HG03064 (cell line): ENCODE results near the gene BCKDHB.
A peak's percentile ranks its signal among the peaks of the same experiment; 100 is the strongest.

Experiments
- ATAC-seq: cut with Tn5 transposase; IDR thresholded peaks from one replicate; pipeline ENCODE4 v1.9.1; 2021; ENCODE audit warnings: low read depth; ENCODE audit not compliant: unreplicated experiment

Gene BCKDHB

DNA sequence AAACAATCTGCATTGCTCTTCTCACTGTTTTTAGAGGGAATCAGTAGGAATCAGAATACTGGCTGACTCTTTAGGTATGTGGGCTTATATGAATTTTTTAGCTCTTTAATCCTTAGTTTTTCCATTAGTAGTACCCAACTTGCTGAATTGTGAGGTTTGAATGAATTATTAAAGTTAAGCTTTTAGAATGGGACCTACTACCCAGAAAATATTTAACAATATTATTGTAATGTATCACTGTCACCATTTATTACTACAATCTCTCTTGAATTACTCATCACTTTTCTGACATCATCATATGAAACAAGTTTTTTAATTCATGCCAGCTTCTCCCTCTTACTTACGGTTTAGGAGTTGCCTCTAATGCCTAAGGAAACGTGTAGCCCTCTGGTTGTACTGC, 212.7 kb downstream of the BCKDHB start:
- no peak for ATAC-seq

DNA sequence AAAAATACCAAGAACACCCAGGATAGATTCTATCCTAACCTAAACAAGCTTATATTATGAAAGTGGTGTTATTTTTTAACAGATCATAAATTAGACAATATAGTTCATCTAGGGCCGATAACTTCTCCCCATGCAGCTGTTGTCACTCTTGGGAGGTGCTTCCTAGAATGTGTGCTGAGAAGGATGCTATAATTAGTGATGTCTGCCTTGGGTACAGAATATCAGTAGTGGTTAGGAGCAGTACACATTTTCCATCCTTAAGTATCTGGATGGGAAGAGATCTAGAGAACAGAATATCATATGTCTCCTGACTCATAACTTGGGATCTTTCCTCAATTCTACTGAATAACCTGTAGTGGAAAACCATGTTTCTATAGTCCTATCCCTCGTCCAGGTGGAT, 214.5 kb downstream of the BCKDHB start:
- no peak for ATAC-seq

DNA sequence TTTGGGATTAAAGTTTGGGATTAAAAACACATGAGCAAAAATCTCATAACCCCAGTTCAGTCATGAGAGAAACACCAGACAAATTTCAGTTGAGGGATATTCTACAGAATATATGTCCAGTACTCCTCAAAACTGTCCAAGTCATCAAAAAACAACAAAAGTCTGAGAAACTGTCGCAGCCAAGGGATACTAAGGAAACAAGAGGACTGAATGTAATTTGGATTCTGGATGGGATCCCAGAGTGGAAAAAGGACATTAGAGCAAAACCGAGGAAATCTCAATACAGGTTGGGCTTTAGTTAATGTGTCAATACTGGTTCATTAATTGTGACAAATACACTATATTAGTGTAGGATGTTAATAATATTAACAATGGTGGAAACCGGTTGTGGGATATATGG, 219.3 kb downstream of the BCKDHB start:
- no peak for ATAC-seq

DNA sequence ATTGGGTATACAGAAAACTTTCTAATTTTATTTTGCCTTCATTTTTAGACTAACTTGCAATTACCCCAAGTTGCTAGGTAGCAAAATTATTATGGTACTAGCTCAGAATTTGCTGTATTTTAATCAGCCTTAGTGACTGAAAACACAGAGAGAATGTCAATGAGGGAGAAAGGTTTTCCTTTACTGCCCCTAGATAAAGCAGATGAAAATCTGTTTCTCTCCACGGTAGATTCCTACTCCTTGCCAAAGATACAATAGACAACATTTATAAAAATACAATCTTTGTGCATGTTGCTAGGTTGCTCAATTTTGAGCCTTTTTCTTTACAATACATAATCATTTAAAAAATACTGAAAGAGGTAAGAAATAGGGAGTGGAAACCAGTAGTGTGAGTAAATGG, 222.2 kb downstream of the BCKDHB start:
- no peak for ATAC-seq

DNA sequence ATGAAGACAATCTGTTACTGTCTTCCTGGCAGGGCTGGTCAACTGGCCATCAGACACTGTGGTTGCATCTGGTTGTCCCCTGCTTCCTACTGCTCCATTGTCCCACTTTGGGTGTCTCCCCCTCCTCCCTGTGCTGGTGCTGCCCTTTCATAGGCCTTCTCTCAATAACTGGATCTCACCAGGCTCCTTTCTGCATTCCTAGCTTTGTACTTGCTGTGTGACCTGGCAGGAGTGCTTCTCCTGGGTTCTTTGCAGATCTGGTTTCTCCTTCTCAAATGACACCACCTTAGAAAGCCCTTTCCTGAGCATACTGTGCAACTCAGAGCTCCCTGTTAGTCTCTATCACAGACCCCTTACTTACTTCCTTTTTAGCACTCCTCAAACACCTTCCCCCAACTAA, 223.0 kb downstream of the BCKDHB start:
- no peak for ATAC-seq

DNA sequence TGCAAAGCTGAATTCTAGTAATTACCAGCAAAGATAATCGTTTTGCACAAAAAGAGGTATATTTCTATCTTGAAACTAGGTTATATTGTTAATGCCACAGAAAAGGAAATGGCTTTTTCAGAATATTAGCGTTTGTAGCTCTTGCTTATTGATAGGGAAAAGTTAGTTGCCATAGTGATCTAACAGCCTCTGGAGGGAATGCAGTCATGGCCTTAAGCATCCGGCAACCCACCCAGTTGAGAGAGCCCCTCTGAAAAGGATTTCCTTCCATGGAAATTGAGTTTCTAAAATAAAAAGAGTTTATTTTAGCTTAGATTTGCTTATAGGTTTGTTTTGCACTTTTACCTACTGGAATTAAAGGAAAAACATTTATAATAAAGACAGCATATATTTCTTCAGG, 224.5 kb downstream of the BCKDHB start:
- no peak for ATAC-seq

DNA sequence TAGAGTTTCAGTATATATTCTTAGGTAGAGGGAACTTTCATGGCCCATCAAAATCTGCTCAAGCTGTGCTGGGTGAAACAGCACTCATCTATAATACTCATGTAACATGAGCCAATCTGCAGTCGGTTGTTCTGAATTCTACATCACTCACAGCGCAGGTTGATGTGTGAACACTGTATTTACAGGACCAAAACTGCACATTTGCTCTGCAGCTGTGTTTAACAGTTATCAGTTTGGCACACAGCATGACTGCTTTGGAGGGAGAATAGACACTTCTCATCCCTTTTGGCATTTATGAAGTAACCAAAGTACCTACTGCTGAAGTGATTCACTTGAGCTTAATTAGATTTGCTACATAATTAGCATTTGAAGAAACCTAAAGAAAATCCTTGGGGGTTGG, 225.1 kb downstream of the BCKDHB start:
- ATAC-seq, result no peak

DNA sequence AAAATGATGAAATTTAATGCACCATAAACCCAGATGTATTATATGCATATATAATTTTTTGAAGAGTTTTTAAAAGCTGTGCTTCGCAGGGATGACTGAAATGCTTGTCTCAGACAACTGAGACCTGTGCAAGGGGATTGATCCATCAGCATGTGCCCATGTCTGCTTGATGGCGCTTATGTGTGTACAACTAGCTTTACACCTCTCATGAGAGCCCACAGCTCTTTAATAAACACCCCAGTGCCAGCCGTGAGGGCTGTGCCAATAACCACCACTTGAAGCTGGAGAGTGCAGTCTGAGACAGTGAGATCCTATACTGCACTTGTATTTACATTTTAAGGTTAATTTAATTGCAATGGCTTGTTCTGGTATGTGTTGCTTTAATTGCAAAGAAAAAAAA, 225.5 kb downstream of the BCKDHB start:
- no peak for ATAC-seq

DNA sequence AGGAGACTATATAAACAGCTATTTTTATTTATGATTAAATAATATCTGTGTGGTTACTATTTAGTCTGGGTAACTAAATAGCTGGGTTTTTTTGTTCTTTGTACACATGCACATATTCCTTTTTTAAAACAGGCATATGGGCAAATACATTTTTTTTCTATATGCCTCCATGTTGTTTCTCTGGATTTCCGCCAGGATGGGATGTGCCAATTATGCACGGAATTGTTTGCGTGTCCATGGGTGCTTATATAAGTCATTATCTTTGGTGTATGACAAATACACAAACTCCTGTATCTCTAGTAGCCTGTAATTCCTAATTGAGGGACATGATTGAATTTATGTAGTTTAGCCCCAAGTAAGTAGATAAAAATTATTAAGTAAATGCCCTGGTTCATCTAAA, 226.9 kb downstream of the BCKDHB start:
- no peak for ATAC-seq

DNA sequence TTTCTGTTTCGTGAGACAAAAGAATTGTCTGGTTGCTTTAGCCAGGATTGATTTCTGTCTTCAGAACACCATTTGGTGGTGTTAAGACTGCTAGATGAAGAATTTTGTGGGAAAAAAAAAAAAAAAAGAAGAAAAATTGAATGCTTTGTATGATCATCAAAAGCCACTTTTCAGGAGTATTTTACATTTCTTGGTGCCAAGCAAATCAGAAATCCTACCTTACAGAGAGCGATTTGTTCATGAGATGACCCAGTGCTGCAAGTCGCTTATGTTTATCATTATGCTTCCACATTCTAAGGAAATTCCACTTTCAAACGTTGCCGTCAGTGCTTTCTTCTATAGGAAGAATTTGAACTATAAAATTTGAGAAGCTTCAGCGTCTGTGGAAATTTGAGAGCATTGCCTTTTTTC, 228.7 kb downstream of the BCKDHB start:
- no peak for ATAC-seq

DNA sequence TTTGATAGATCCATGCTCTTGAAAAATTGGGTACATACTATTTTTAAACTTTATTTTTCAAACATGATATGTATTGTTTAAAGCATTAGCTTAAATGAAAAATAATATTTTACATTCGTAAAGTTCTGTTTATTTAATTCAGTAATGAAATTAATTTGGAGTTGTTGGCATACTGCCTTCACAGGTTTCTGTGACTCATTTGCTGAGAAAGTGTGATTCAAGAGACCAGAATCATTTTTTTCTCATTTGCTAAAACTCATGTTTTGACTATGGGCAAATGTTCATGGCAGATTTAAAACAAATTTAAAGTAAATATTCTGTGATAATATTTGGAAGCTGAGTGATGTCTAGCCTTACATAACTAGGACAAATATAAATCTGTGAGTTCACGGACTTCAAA, 230.4 kb downstream of the BCKDHB start:
- ATAC-seq, result no peak

DNA sequence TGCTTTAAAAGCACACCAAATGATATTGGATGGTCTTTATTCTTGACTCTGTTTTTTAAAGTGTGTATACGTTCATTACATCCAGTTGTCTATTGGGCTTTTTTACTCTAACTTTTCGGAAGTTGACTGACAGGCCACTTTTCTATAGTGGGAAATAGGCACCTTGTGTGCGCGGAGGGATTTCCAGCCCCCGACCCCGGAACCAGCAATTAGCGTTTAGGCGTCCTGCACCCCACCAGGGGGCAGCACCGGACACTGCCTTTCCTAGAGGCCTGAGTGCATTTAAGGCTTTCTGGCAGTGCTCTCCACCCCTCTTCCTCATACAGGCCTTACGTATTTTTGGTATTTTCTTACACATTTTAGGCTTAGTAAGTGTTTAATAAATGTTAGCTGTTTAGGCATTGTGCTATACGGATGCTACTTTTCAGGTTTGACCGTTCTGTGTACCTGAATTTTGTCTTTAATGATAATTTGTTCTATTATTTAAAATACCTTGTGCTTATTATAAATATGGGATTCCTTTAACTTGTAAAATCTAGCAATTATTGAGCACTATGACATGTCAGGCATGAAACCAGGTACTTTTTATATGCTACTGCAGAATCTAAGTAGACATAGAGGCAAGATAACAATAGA, 231.8 kb downstream of the BCKDHB start:
- ATAC-seq, result peak; percentile 91

DNA sequence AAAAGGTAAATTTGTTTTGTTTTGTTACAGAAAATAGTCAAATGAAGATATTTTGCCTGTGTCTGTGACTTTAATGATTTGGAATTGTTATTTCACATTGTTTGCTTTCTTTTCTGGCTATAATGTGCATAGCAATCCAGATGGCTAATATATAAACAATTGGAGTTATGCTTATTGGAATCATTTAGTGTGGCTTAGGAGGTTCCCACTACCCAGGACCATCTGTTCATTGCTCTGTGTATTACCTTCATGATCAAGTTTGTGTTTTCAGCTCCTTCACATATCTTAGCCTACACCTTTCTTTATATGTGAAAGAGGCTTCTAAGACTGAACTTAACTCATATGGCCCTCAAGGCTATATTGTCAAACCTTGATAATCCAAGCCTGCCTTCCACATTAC, 232.9 kb downstream of the BCKDHB start:
- no peak for ATAC-seq

DNA sequence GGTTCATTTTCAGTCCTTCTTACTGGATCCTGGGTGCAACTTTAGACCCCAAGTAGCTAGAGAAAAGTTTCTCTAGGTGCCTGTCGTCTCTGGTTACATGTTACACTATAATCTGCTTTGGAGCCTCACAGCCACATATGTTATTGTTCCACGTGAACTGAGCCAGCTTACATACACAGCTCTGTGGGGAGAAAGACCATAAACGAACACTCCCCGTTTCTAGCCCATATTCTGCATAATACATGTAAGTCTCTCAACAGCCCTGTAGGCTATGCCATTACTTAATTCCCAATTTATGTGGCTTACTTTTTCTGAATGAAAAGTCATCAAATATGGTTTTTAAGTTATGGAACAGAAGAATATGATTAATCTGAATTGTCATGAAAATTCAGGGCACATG, 233.8 kb downstream of the BCKDHB start:
- ATAC-seq, result no peak

DNA sequence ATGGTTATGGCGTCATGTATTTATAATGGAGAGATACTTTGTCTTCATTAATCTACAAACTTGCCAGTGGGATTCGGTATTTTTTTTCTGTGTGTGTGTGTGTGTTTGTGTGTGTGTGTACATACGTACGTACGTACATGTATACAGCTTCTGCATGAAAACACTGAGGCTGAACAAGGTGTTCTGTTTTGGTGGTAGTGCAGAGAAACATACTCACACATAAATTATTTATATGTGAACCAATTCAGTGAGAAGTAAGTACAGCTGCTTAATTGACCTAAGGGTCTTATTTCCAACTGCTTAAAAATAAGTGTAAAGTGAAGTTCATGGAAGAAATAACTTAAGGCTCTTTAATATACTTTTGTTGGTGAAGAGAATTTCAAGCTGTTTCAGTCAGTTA, 234.2 kb downstream of the BCKDHB start:
- no peak for ATAC-seq

DNA sequence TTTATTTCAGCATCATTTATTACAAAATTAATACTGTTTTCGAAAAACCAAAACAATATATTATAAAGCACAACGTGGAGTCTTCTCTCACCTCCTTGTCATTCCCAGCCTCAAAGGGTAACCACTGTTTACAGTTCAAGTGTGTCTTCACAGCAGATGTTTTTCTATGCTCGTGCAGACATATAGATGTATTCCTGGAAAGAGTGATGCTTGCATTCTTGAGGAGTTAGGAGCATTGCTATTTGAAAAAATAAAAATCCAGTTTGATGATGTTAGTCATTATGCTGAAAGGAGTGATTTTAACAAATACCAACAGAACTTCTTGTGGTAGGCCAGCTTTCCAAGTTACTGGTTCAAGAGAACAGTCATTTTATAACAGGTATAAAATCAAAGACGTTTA, 234.9 kb downstream of the BCKDHB start:
- ATAC-seq, result no peak

DNA sequence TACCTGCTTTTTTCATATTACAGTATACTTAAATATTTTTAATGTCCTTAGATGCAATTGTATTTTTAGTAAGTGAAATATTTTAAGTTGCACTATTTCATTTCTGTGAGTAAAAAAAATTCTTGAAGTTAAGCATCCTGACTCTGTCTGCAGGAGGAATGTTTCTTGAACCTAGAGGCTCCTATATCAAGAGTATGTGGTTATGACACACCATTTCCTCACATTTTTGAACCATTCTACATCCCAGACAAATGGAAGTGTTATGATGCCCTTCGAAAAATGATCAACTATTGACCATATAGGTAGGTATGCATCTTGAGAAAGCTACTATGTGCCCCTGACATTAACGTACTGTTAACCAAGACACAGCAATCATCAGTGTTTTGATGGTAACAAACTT, 237.0 kb downstream of the BCKDHB start:
- no peak for ATAC-seq

DNA sequence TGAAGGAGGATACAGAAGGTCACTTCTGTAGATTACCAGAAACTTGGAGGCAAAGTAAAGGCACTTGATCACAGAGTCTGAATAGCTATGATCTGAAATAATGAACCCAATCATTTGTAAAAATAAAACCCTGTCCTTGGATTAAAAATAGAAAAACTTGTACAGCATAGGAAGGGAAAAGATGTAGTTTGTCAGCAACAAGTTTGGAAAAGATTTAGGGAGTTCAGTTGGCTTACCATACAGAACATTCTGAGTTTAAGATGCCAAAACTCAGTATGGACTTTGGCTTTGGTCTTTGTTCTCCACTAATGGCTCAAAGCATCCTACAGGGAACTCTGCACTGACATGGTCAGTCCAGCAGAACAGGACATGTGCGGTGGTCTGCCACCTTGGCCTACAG, 240.6 kb downstream of the BCKDHB start:
- ATAC-seq, result no peak

DNA sequence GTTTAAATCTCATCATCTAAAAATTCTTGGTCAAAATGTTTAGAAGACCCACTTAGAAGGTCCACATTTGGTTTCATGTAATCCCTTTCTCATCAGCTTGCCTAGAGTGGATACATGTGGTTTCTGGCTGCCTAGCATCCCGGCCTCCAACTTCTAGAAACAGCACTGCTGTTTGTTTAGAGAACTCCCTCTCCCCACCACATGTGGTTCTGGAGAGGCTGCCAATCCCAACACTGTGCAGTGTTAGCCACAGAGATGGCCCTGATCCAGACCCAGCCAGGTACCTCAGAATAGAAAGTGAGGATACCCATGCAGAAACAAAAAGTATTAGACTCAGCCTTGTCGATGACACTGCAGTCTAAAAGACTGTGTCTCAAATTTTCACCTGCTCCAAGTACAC, 241.8 kb downstream of the BCKDHB start:
- ATAC-seq, result no peak

DNA sequence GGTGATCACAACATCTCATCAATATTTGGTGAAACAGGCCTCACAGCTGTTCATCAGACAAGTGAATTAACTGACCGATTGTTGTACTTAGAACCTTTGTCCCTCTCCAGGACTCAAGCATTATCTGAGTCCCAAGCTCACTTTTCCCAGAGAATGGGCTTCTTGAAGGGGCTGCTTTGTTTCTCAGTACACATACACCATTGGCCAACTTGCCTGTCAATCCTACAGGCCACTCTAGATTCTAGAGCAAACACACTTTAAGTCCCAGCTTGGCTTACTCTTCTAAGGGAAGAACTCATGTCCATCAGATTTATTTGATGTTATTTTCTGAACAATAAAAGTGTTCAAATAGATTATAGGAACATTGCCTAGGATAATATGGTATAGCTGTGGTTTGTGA, 249.5 kb downstream of the BCKDHB start:
- ATAC-seq, result no peak

DNA sequence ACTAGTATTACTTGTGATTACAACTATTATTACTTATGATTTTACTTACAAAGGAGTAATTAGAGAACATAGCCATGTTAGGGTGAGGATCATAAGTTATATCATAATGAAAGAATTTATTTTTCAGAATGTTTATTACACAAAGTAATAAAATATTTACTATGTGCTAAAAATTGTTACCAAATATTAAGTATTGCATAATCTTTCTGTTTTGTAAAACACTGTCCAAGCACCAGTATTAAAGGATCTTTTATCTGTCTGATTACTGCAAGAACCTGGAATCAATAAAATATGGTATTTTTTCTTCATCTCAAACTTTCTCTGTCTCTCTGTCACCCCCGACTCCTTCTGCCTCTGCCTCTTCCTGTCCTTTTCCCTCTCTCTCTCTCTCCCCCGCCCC, 250.1 kb downstream of the BCKDHB start:
- ATAC-seq, result no peak

DNA sequence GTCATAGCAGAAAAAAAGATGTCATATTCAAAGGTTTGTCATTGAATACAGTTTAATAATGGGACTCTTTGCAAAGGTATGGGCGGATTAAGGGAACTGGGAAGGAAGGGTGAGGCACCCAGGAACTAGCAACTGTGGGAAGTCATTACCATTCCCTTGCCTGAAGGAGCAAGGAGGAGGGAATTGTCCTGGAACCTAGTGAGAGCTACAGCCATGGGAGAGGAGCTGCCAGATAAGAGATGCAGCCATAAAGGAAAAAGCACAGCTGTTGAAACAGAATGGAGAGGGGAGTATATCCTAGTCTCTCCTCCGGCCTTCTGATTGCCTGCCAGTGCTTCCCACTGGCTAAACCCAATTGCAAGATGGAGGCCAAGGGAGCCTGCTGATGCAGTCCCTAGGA, 250.6 kb downstream of the BCKDHB start:
- ATAC-seq, result no peak

DNA sequence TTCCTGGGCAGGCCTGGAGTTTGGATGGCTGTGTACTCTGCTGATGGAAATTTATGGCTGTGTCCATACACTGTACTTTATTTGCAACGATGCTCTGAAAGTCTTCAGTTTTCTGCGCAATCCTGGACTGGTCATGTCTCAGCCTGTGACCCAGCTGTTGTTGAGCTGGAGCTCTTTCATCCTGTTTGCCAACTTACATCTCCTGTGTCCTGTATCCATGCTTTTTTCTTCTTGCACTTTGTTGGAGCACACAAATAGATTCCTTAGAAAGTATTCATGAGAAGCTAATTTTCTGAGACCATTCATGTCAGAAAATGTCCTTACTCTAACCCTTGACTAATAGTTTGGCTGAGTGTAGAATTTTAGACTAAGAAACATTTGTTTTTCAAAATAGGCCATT, 251.2 kb downstream of the BCKDHB start:
- no peak for ATAC-seq
